Colonic mucosa (tissue), 4 donors: ENCODE data around the gene EVA1C. TPM values are rescaled to one million over a fixed set of nuclear protein-coding genes. Genes with fewer than 3 reads are reported as not detected.

ENCODE experiments used
- DNase-seq: peaks from one replicate; pipeline ENCODE4 v3.0.0-alpha.2; 2020
- H3K27ac ChIP-seq: fragments of 200-600 bp; one replicate; pipeline ENCODE4 v1.8.0; 2021
- H3K27me3 ChIP-seq: fragments of 200-600 bp; one replicate; pipeline ENCODE4 v1.8.0; 2021
- H3K36me3 ChIP-seq: fragments of 200-600 bp; one replicate; pipeline ENCODE4 v1.8.0; 2021
- H3K4me1 ChIP-seq: fragments of 200-600 bp; one replicate; pipeline ENCODE4 v1.8.0; 2021; ENCODE audit warnings: mild to moderate bottlenecking
- H3K4me3 ChIP-seq: fragments of 200-600 bp; one replicate; pipeline ENCODE4 v1.8.0; 2021
- H3K9ac ChIP-seq, 2 donors: one replicate each; pipeline ENCODE4 v1.7.0; 2013; ENCODE audit warnings: control low read depth in 2 of 2, low read depth in 2 of 2, low read length in 2 of 2
- H3K9me3 ChIP-seq: fragments of 200-600 bp; one replicate; pipeline ENCODE4 v1.8.0; 2021
- intact Hi-C: fragments of 100-400 bp; cut with DNase I; formaldehyde crosslinking; loops from one replicate; pipeline ENCODE4 v1.14.1; 2022
- total RNA-seq, 2 donors: library from RNA; stranded (reverse); fragmentation: NEBNext Ultra II Directional in 1 of 2; extraction: Animal tissue kit (Norgen Biotek cat#: 25700) in 1 of 2; gene quantifications; one replicate each; pipeline ENCODE4 v1.2.1, GENCODE V29; 2021
- TF ChIP-seq, protein P1 (sequence below): fragments of 200-600 bp; IDR thresholded peaks from one replicate; pipeline ENCODE4 v1.8.0; 2022; ENCODE audit warnings: antibody characterized with exemption, mild to moderate bottlenecking
- donor health status: healthy.
- donor health status: DM: no; HTN: no; CAD: no.
- donor health status: DM: no; HTN: no; CAD: no.

EVA1C gene
- total RNA-seq, 2 donors from 2014 or later: 7.3 to 9.9 TPM

DNA sequence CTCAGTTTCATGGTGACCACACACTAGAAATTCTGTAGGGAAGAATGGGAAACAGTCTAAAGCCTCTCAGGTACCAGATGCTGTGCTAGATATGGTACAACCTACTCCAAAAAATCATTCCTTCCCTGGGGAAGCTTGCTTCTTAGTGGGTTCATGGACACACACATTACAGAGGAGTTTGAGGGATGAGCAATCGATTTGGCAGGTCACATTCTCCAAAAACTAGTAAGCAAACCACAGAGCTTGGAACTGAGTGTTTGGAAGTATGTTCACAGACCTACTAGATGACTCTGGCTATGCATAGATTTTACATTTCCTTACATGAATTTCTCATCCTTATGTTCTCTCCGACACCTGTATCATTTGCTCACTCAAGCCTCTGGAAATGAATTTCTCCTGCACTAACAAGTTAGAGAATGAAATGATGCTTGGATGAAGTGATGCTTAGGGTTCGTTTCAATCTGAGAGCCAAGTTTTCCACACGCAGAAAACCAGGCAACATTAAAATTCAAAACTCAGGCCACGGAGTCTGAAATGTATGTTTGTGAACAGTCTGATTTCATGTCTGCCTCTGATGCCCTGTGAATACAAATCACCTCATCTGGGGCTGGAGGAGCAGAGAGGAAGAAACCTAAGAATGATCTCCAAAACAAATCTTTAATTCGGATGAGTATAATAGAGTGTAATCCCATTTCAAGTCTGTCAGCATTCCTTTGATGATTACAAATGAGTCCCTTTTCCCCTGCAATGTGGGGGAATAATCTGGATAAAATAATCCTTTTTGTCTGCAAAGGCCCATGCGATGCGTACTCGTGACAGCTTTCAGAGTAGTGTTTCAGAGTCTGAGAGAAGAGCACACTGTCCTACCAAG lies 11.0 kb downstream of the EVA1C start:
- Histone ChIP-seq H3K27me3 (no peaks in the 10 kb centered on the region), H3K36me3 (no peaks in the 10 kb centered on the region), H3K9me3 (no peaks in the 10 kb centered on the region), H3K9ac (no peak overlapping the region), H3K4me3 (no peak overlapping the region), H3K4me1 (no peaks in the 10 kb centered on the region), H3K27ac (no peak overlapping the region)
- intact Hi-C loops: no loop called here
- TF ChIP-seq, protein P1, sequence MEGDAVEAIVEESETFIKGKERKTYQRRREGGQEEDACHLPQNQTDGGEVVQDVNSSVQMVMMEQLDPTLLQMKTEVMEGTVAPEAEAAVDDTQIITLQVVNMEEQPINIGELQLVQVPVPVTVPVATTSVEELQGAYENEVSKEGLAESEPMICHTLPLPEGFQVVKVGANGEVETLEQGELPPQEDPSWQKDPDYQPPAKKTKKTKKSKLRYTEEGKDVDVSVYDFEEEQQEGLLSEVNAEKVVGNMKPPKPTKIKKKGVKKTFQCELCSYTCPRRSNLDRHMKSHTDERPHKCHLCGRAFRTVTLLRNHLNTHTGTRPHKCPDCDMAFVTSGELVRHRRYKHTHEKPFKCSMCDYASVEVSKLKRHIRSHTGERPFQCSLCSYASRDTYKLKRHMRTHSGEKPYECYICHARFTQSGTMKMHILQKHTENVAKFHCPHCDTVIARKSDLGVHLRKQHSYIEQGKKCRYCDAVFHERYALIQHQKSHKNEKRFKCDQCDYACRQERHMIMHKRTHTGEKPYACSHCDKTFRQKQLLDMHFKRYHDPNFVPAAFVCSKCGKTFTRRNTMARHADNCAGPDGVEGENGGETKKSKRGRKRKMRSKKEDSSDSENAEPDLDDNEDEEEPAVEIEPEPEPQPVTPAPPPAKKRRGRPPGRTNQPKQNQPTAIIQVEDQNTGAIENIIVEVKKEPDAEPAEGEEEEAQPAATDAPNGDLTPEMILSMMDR: no peak
- no peak for DNase-seq

- intact Hi-C loops: no loop called here
- no peaks in the 10 kb centered on the region for H3K36me3 ChIP-seq
- H3K9ac ChIP-seq: no peak overlapping the region
- DNase-seq: no peak
- no peaks in the 10 kb centered on the region for H3K27me3 ChIP-seq
- TF ChIP-seq, protein P1: no peak
- no peaks in the 10 kb centered on the region for H3K4me1 ChIP-seq
- H3K27ac ChIP-seq: no peak overlapping the region
- no peak overlapping the region for H3K4me3 ChIP-seq
- no peaks in the 10 kb centered on the region for H3K9me3 ChIP-seq
These were observed 11.7 kb downstream of the EVA1C start for GRCh38 chr21:32424191-32424535.

DNA sequence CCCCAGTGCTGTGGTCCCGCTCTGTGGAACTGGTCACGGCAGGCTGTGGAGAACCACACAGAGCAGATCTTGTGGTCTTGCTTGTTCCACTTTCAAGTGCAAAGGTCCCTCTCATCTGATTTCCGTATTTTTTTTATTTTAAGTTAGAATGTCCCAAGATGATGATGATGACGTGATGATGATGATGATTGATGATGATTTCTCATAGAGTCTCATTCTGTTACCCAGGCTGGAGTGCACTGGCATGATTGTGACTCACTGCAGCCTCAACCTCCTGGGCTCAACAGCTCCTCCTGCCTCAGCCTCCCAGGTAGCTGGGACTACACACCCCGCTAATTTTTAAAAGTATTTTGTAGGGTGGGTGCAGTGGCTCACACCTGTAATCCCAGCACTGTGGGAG lies 12.2 kb downstream of the EVA1C start:
- Histone ChIP-seq H3K4me1 (no peaks in the 10 kb centered on the region), H3K9ac (no peak overlapping the region), H3K27me3 (no peaks in the 10 kb centered on the region), H3K36me3 (no peaks in the 10 kb centered on the region), H3K4me3 (no peak overlapping the region), H3K27ac (no peak overlapping the region), H3K9me3 (no peaks in the 10 kb centered on the region)
- intact Hi-C loops: no loop called here
- no peak for DNase-seq
- TF ChIP-seq, protein P1: no peak

GRCh38 chr21:32425628-32426027 lies 13.1 kb downstream of the EVA1C start:
- Histone ChIP-seq H3K27ac (no peak overlapping the region), H3K9ac (no peak overlapping the region), H3K4me3 (no peak overlapping the region), H3K36me3 (no peaks in the 10 kb centered on the region), H3K27me3 (no peaks in the 10 kb centered on the region), H3K9me3 (no peaks in the 10 kb centered on the region), H3K4me1 (no peaks in the 10 kb centered on the region)
- DNase-seq: no peak
- intact Hi-C loops: no loop called here
- TF ChIP-seq, protein P1: no peak

DNA sequence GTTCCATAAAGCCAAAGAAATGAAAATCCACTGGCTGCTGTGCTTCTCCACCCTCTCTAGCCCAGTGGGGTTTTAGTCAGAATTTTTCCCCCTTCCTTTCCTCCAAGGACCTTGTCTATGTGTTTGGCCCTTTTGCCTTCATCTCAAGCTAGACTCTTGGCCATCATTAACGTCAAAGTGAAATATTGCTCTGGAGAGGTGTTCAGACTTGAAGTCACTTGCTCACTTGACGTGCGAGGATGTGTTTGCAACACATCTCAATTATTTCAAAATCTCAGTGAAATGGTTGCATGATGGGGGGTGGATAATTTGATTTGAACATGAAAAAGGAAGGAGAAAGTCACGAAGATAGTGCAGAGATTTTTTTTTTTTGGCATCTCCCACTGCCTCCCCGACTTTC lies 13.6 kb downstream of the EVA1C start:
- Histone ChIP-seq H3K4me3 (no peak overlapping the region), H3K9ac (no peak overlapping the region), H3K36me3 (no peaks in the 10 kb centered on the region), H3K4me1 (no peaks in the 10 kb centered on the region), H3K27ac (no peak overlapping the region), H3K27me3 (no peaks in the 10 kb centered on the region), H3K9me3 (no peaks in the 10 kb centered on the region)
- intact Hi-C loops: no loop called here
- TF ChIP-seq, protein P1: no peak
- DNase-seq: no peak
